Measurements from ENCODE around the gene MPPE1.
"Not testable (repeated sequence)": the region's sequence is repeated elsewhere in the genome, so short reads cannot be mapped to it uniquely, and the experiment has no call there.

MPPE1 gene

GRCh38 chr18:11925800-11926481, 17.8 kb upstream of the MPPE1 start:
- DNase-seq: no peak

GRCh38 chr18:11923450-11923849, 15.3 kb upstream of the MPPE1 start:
- no peak for DNase-seq

- DNase-seq: not testable (repeated sequence)
Observed at GRCh38 chr18:11919522-11919921, 11.4 kb upstream of the MPPE1 start.

- not testable (repeated sequence) for DNase-seq
Observed at GRCh38 chr18:11916880-11917279, 8.8 kb upstream of the MPPE1 start.

GRCh38 chr18:11909591-11910026, 1.5 kb upstream of the MPPE1 start:
- no peak for DNase-seq

GRCh38 chr18:11909061-11909455, 941 bp upstream of the MPPE1 start:
- DNase-seq: no peak

- no peak for DNase-seq
Observed at GRCh38 chr18:11906926-11907874, 917 bp downstream of the MPPE1 start.

- DNase-seq: no peak
Observed at GRCh38 chr18:11906176-11906575, 1.9 kb downstream of the MPPE1 start.

- DNase-seq: no peak
Observed at GRCh38 chr18:11905613-11906012, 2.5 kb downstream of the MPPE1 start.

GRCh38 chr18:11902522-11903292, 5.4 kb downstream of the MPPE1 start:
- DNase-seq: no peak

- DNase-seq: no peak
Observed at GRCh38 chr18:11901826-11902438, 6.2 kb downstream of the MPPE1 start.

GRCh38 chr18:11899063-11899462, 9.1 kb downstream of the MPPE1 start:
- no peak for DNase-seq

- no peak for DNase-seq
Observed at GRCh38 chr18:11897781-11898180, 10.3 kb downstream of the MPPE1 start.

- DNase-seq: not testable (repeated sequence)
Observed at GRCh38 chr18:11892438-11892837, 15.7 kb downstream of the MPPE1 start.

- no peak for DNase-seq
Observed at GRCh38 chr18:11891737-11892136, 16.4 kb downstream of the MPPE1 start.

- no peak for DNase-seq
Observed at GRCh38 chr18:11889284-11889683, 18.8 kb downstream of the MPPE1 start.

- no peak for DNase-seq
Observed at GRCh38 chr18:11888726-11889125, 19.4 kb downstream of the MPPE1 start.

GRCh38 chr18:11887328-11888128, 20.6 kb downstream of the MPPE1 start:
- no peak for DNase-seq

GRCh38 chr18:11886577-11887110, 21.5 kb downstream of the MPPE1 start:
- DNase-seq: no peak

- no peak for DNase-seq
Observed at GRCh38 chr18:11885278-11885947, 22.7 kb downstream of the MPPE1 start.

Measured in NCI-H2081 (cell line).